PC-9 (cell line): ENCODE results near the gene UNC5C.

ENCODE experiments used
- CTCF ChIP-seq: fragments of 200-600 bp; sonication (generic); conservative IDR thresholded peaks from 2 replicates; pipeline ENCODE4 v1.6.1; 2017; ENCODE audit warnings: mixed run types, antibody characterized with exemption, mild to moderate bottlenecking, moderate library complexity
- EZH2 ChIP-seq: fragments of 200-600 bp; sonication (generic); IDR thresholded peaks from 2 replicates; pipeline ENCODE4 v1.8.0; 2017; ENCODE audit warnings: antibody characterized with exemption, low read depth

GRCh38 chr4:95507561-95507960 is 41.2 kb downstream of the UNC5C start:
- TF ChIP-seq CTCF (no peak), EZH2 (no peak)
